ENCODE data around the gene UQCC5.

Gene UQCC5

GRCh38 chr3:52530918-52531826 lies 5.2 kb upstream of the UQCC5 start:
- H3K27ac ChIP-seq = no peak overlapping the region
- peak overlapping the region; percentile 20 for H3K4me3 ChIP-seq (ENCODE audit: low read depth, low read length)
- peaks cover 32% of the 10 kb centered on the region for H3K36me3 ChIP-seq (replicated peaks)
- no peak for TF ChIP-seq CTCF (IDR thresholded peaks at IDR 0.05; ENCODE audit: low read depth, low read length, missing control alignments)
- H3K27me3 ChIP-seq (replicated peaks) = no peaks in the 10 kb centered on the region
- no peak for DNase-seq
- in situ Hi-C loops (cut with HindIII; ENCODE audit: low pct_ligation_motif_present, low sequenced_read_pairs) = no loop called here

- peak overlapping the region; percentile 82 for H3K4me3 ChIP-seq (ENCODE audit: low read depth, low read length)
- DNase-seq = no peak
- in situ Hi-C loops (cut with HindIII; ENCODE audit: low pct_ligation_motif_present, low sequenced_read_pairs) = no loop called here
- peaks cover 24% of the 10 kb centered on the region for H3K36me3 ChIP-seq (replicated peaks)
- TF ChIP-seq CTCF (IDR thresholded peaks at IDR 0.05; ENCODE audit: low read depth, low read length, missing control alignments) = no peak
- no peaks in the 10 kb centered on the region for H3K27me3 ChIP-seq (replicated peaks)
- peak overlapping the region; percentile 63 for H3K27ac ChIP-seq
Observed at GRCh38 chr3:52531860-52532516, 4.4 kb upstream of the UQCC5 start.

GRCh38 chr3:52532517-52532837 lies 3.9 kb upstream of the UQCC5 start:
- no peak for TF ChIP-seq CTCF (IDR thresholded peaks at IDR 0.05; ENCODE audit: low read depth, low read length, missing control alignments)
- Histone ChIP-seq H3K27ac (peak overlapping the region; percentile 63), H3K4me3 (ENCODE audit: low read depth, low read length) (peak overlapping the region; percentile 82), H3K27me3 (replicated peaks) (no peaks in the 10 kb centered on the region), H3K36me3 (replicated peaks) (peaks cover 19% of the 10 kb centered on the region)
- DNase-seq = peak; percentile 78
- in situ Hi-C loops (cut with HindIII; ENCODE audit: low pct_ligation_motif_present, low sequenced_read_pairs) = no loop called here

GRCh38 chr3:52532838-52533622 lies 3.4 kb upstream of the UQCC5 start:
- TF ChIP-seq CTCF (IDR thresholded peaks at IDR 0.05; ENCODE audit: low read depth, low read length, missing control alignments) = no peak
- Histone ChIP-seq H3K36me3 (replicated peaks) (peaks cover 13% of the 10 kb centered on the region), H3K4me3 (ENCODE audit: low read depth, low read length) (peak overlapping the region; percentile 82), H3K27me3 (replicated peaks) (no peaks in the 10 kb centered on the region), H3K27ac (peak overlapping the region; percentile 63)
- DNase-seq = no peak
- in situ Hi-C loops (cut with HindIII; ENCODE audit: low pct_ligation_motif_present, low sequenced_read_pairs) = no loop called here

- no peak for TF ChIP-seq CTCF (IDR thresholded peaks at IDR 0.05; ENCODE audit: low read depth, low read length, missing control alignments)
- Histone ChIP-seq H3K4me3 (ENCODE audit: low read depth, low read length) (peak within 1 kb of the TSS; percentile 82), H3K27me3 (replicated peaks) (no peaks in the 10 kb centered on the region), H3K36me3 (replicated peaks) (peaks cover 7% of the 10 kb centered on the region), H3K27ac (peak within 1 kb of the TSS; percentile 63)
- in situ Hi-C loops (cut with HindIII; ENCODE audit: low pct_ligation_motif_present, low sequenced_read_pairs) = no loop called here
- DNase-seq = peak; percentile 19
Observed at GRCh38 chr3:52533623-52534280, 2.7 kb upstream of the UQCC5 start, which contains the start of gene NT5DC2. Gene NT5DC2, minus strand, starts transcription at chr3:52533857. Its CDS starts 120 bp downstream, at chr3:52533737.
